Heart left ventricle (tissue), 16 donors: ENCODE measurements around the gene FRMD6. TPM values are rescaled to one million over a fixed set of nuclear protein-coding genes. Genes with fewer than 3 reads are reported as not detected.

ENCODE experiments used
- ATAC-seq, 4 donors: fragments of 200-7000 bp; cut with Tn5 transposase; one replicate each; pipeline ENCODE4 v1.9.1; 2020 to 2022; ENCODE audit warnings: moderate library complexity in 4 of 4, mild to moderate bottlenecking in 3 of 4, moderate number of reproducible peaks in 1 of 4
- DNase-seq, 5 donors: peaks; one replicate each; pipeline ENCODE4 v3.0.0-alpha.2; 2020
- H3K27ac ChIP-seq, 12 donors: fragments of 200-600 bp; sonication (generic) in 4 of 12; one replicate each; pipeline versions ENCODE4 v1.5.0 to v1.8.0; 2016 to 2022; ENCODE audit warnings: mild to moderate bottlenecking in 2 of 12
- H3K27me3 ChIP-seq, 9 donors: fragments of 200-600 bp; sonication (generic) in 2 of 9; one replicate each; pipeline versions ENCODE4 v1.5.1 to v1.8.0; 2016 to 2022; ENCODE audit warnings: mild to moderate bottlenecking in 3 of 9
- H3K36me3 ChIP-seq, 9 donors: fragments of 200-600 bp; sonication (generic) in 2 of 9; one replicate each; pipeline versions ENCODE4 v1.5.0 to v1.8.0; 2018 to 2022; ENCODE audit warnings: mild to moderate bottlenecking in 2 of 9
- H3K4me1 ChIP-seq, 12 donors: fragments of 200-600 bp; sonication (generic) in 4 of 12; one replicate each; pipeline versions ENCODE4 v1.5.0 to v1.8.0; 2016 to 2022; ENCODE audit warnings: mild to moderate bottlenecking in 3 of 12
- H3K4me3 ChIP-seq, 12 donors: fragments of 200-600 bp; sonication (generic) in 4 of 12; one replicate each; pipeline versions ENCODE4 v1.5.0 to v1.8.0; 2017 to 2022; ENCODE audit warnings: mild to moderate bottlenecking in 9 of 12, moderate library complexity in 4 of 12
- H3K9me3 ChIP-seq, 12 donors: fragments of 200-600 bp; sonication (generic) in 4 of 12; one replicate each; pipeline versions ENCODE4 v1.5.0 to v1.8.0; 2016 to 2022; ENCODE audit warnings: mild to moderate bottlenecking in 1 of 12
- CTCF ChIP-seq, 12 donors: fragments of 200-600 bp; sonication (generic) in 4 of 12; IDR thresholded peaks; one replicate each; pipeline versions ENCODE4 v1.5.0 to v1.8.0; 2018 to 2022; ENCODE audit warnings: antibody characterized with exemption in 12 of 12, mild to moderate bottlenecking in 5 of 12
- POLR2A ChIP-seq, 2 donors: fragments of 450-650 bp; IDR thresholded peaks; one replicate each; pipeline ENCODE4 v1.6.1; 2017; ENCODE audit warnings: antibody characterized with exemption in 2 of 2, mild to moderate bottlenecking in 2 of 2, moderate library complexity in 2 of 2
- WGBS, 4 donors: extraction: QIAGEN DNeasy Blood & Tissue Kit in 2 of 4; methylation state at CpG; one replicate each; pipeline versions ENCODE4 v1.1.5 to v1.1.7; 2013 to 2018; 5-methylcytosine and 5-hydroxymethylcytosine counted together
- intact Hi-C, 10 donors: fragments of 100-400 bp; cut with DNase I; formaldehyde crosslinking; loops; one replicate each; pipeline versions ENCODE4 v1.11.1 to v1.14.2; 2022
- polyA plus RNA-seq, 2 donors: library from polyadenylated mRNA; stranded (reverse); fragments of 200-250 nt; gene quantifications; one replicate each; pipeline ENCODE4 v1.2.3, GENCODE V29; 2013
- total RNA-seq, 9 donors: library from RNA; depleted of rRNA in 2 of 9; stranded (reverse); fragments of >200 nt in 2 of 9; fragmentation: NEBNext Ultra II Directional in 3 of 9; extraction: Animal tissue kit (Norgen Biotek cat#: 25700) in 3 of 9; gene quantifications; one replicate each; pipeline versions ENCODE4 v1.1.0 to v1.2.4, GENCODE V29; 2016 to 2023
- donor health status: ischemic (EF 13 %, LVEDD 7.1; RV severe dilation, severe dysfunction).
- donor health status: healthy with polysubstance abuse.
- donor health status: DM: no; HTN: yes; CAD: no.
- donor health status: DM: no; HTN: no; CAD: no.
- donor health status: ischemic (EF 25% LVEDD 6.9; RV normal size, moderate dysfunction).
- donor health status: ischemic (EF 25% LVEDD 5.7; RV mildly dilated, moderate dysfunction).
- donor health status: healthy.
- donor health status: DM: yes; HTN: yes; CAD: no.
- donor health status: ischemic (EF 35%, LVEDD 5.7; RV mildly dilated, moderate dysfunction).
- donor health status: nonischemic (EF 11% LVEDD 7.7; RV severe dilation, severe dysfunction).
- donor health status: DM: yes; HTN: yes; CAD: no.
- donor health status: PGD.
- donor health status: ischemic (EF 29% LVEDD 5.4; RV normal size, mild dysfunction).
- donor health status: nonischemic (EF 23%, LVEDD 6.1; RV moderate dilation, normal function).

FRMD6 gene
- total and polyA plus RNA-seq, 11 donors = 1.9 to 23.2 (median 8.9) TPM

GRCh38 chr14:51701951-51702350, 50.2 kb downstream of the FRMD6 start:
- no peak for TF ChIP-seq POLR2A (IDR thresholded peaks at IDR 0.05)
- TF ChIP-seq CTCF (IDR thresholded peaks at IDR 0.05) = no peak
- Histone ChIP-seq H3K4me1 (peaks cover 0 to 5% (median 0%) of the 10 kb centered on the region in 12 donors), H3K27me3 (no peaks in the 10 kb centered on the region), H3K36me3 (peaks cover 0 to 68% (median 20%) of the 10 kb centered on the region in 9 donors), H3K27ac (no peak overlapping the region), H3K4me3 (no peak overlapping the region), H3K9me3 (no peaks in the 10 kb centered on the region)
- intact Hi-C loops = loop anchor here in 1 of 10 donors (10.0 kb wide), 1 partner anchor 47 kb away; the partner anchor contains the start of gene FRMD6
- 77 to 82% (median 82%) methylated on average over 3 of the region's 3 CpGs for WGBS, 4 donors
- ATAC-seq (no peak), DNase-seq (no peak)

- 78 to 87% (median 84%) methylated on average over 2 of the region's 2 CpGs for WGBS, 4 donors
- peaks cover 0 to 5% (median 0%) of the 10 kb centered on the region in 12 donors for H3K4me1 ChIP-seq
- TF ChIP-seq CTCF (IDR thresholded peaks at IDR 0.05) (no peak), POLR2A (IDR thresholded peaks at IDR 0.05) (no peak)
- H3K4me3 ChIP-seq = no peak overlapping the region
- DNase-seq (no peak), ATAC-seq (no peak)
- peaks cover 0 to 84% (median 29%) of the 10 kb centered on the region in 9 donors for H3K36me3 ChIP-seq
- H3K27me3 ChIP-seq = no peaks in the 10 kb centered on the region
- intact Hi-C loops = loop anchor here in 1 of 10 donors (10.0 kb wide), 1 partner anchor 49 kb away; the partner anchor contains the start of gene FRMD6
- no peak overlapping the region for H3K27ac ChIP-seq
- H3K9me3 ChIP-seq = no peaks in the 10 kb centered on the region
These were observed 52.1 kb downstream of the FRMD6 start for GRCh38 chr14:51703787-51704186.

- TF ChIP-seq CTCF (IDR thresholded peaks at IDR 0.05) (no peak), POLR2A (IDR thresholded peaks at IDR 0.05) (no peak)
- Histone ChIP-seq H3K4me3 (no peak overlapping the region), H3K36me3 (peaks cover 0 to 88% (median 32%) of the 10 kb centered on the region in 9 donors), H3K27ac (no peak overlapping the region), H3K4me1 (peaks cover 0 to 5% (median 0%) of the 10 kb centered on the region in 12 donors), H3K9me3 (no peaks in the 10 kb centered on the region), H3K27me3 (no peaks in the 10 kb centered on the region)
- intact Hi-C loops = loop anchor here in 1 of 10 donors (10.0 kb wide), 1 partner anchor 50 kb away; the partner anchor contains the start of gene FRMD6
- DNase-seq (no peak), ATAC-seq (no peak)
- WGBS, 4 donors = 78 to 84% (median 79%) methylated on average over 3 of the region's 3 CpGs
These were observed 52.8 kb downstream of the FRMD6 start for GRCh38 chr14:51704545-51704944.

GRCh38 chr14:51707327-51707726, 55.6 kb downstream of the FRMD6 start:
- WGBS, 4 donors = 75 to 81% (median 81%) methylated on average over 2 of the region's 2 CpGs
- TF ChIP-seq POLR2A (IDR thresholded peaks at IDR 0.05) (no peak), CTCF (IDR thresholded peaks at IDR 0.05) (no peak)
- intact Hi-C loops = loop anchor here in 1 of 10 donors (10.0 kb wide), 1 partner anchor 53 kb away; the partner anchor contains the start of gene FRMD6

More at GRCh38 chr14:51707327-51707726, 55.6 kb downstream of the FRMD6 start:
- ATAC-seq (no peak), DNase-seq (no peak)
- Histone ChIP-seq H3K36me3 (peaks cover 0 to 99% (median 41%) of the 10 kb centered on the region in 9 donors), H3K27me3 (no peaks in the 10 kb centered on the region), H3K27ac (no peak overlapping the region), H3K9me3 (no peaks in the 10 kb centered on the region), H3K4me3 (no peak overlapping the region), H3K4me1 (no peaks in the 10 kb centered on the region)
